GM18858 (cell line): ENCODE measurements around the gene RHOC.
"Not testable (repeated sequence)": the region's sequence is repeated elsewhere in the genome, so short reads cannot be mapped to it uniquely, and the experiment has no call there.

Source experiments
- ATAC-seq: cut with Tn5 transposase; IDR thresholded peaks from one replicate; pipeline ENCODE4 v1.9.1; 2021; ENCODE audit not compliant: unreplicated experiment

RHOC gene

DNA sequence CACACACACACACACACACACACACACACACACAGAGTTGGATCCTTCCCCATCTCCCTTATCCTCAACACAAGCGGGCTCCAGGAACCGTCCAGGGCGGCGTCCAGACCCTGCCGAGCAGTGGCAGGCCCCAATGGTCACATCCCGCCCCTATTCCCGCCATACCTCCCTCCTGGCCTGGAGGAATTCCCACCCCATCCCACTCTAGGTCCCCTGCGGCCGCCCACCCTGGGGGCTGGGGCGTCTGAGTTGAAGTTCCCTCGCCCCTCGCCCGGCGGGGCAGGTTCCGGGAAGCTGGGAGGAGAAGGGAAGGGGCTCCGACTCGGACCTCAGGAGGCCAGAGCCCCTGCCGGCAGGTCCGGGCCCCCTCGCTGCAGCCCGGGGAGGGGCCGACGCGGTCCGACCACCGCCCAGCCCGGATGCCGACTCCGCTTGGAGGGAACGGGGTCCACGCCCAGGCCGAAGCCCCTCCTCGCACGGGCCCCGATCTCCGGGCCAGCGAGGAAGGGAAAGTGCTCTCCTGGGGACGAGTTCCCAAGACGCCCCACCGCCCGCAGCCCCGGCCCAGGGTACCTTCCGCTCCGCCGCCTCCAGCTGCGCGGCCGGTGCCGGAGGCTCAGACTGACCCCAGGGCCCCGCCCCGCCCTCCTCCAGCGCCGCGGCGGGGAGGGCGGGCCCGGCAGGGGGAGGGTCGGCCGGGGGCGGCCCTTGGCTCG lies at the start of gene RHOC:
RHOC (minus strand) TSS at position 623 of the 716 bp plus-strand sequence. CDS start 3,328 bp downstream, outside the sequence.
- ATAC-seq = peak; percentile 40

DNA sequence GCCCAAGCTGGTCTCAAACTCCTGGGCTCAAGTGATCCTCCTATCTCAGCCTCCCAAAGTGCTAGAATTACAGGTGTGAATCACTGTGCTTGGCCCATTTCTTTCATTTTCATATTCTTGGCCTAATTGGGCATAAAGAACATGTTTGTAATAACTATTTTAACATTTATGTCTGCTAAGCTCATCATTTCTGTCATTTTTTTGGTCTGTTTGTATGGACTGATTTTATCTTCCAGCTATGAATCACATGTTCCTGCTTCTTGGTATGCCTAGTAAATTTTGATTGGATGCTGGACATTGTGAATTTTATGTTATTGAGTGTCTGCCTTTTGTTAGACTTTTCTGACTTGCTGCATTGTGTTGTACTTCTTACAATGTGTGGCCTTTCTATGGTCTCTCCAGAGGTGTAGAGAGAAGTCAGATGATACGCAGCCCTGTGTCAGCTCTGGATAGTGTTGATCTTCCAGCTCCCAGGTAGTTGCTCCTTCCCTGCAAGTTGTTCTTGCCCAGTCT lies 47.2 kb upstream of the RHOC start:
- no peak for ATAC-seq

DNA sequence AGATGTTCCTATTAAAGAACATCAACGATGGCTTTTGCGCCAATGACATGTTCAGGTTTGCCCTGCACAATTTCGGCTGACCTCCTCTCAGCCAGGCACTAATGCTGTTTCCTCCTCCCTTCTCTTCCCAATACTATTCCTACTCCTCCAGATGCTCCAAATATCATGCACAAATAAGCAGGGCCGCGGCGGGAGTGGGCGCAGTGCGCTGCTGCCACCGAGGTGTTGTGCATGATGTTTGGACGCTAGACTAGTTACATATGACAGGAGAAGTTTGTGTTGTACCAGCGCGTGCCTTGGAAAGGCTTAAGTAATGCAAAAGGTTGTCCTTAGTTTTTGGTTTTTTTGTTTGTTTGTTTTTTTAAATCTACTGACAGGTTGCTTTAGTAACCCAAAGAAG lies 41.5 kb upstream of the RHOC start:
- no peak for ATAC-seq

DNA sequence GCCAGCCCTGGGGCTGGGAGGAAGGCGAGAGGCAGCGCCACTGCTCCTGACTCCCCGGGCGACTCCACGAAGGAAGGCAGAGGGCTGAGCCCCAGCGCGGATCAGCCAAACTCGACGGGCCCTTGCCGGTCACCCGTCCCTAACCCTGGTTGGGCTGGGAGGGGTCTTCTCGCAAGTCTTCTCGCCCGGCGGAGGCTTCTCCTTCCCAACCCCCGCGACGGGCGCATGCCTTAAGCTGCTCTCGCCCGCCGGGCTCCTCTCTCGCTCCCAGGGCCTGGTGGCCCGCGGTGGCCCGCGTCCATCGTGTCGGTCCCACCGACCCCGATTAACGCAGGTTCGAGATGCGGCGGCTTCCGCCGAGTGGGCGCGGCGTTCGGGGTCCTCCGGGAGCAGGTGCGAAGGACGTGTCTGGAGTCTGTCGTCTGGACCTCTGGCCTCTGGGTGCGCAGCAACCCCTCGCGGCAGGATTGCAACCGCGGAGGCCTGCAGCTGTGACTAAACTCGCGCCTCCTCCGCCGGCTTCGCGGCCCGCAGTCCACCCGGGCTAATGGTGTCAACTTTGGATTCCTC lies 37.2 kb upstream of the RHOC start:
- no peak for ATAC-seq

DNA sequence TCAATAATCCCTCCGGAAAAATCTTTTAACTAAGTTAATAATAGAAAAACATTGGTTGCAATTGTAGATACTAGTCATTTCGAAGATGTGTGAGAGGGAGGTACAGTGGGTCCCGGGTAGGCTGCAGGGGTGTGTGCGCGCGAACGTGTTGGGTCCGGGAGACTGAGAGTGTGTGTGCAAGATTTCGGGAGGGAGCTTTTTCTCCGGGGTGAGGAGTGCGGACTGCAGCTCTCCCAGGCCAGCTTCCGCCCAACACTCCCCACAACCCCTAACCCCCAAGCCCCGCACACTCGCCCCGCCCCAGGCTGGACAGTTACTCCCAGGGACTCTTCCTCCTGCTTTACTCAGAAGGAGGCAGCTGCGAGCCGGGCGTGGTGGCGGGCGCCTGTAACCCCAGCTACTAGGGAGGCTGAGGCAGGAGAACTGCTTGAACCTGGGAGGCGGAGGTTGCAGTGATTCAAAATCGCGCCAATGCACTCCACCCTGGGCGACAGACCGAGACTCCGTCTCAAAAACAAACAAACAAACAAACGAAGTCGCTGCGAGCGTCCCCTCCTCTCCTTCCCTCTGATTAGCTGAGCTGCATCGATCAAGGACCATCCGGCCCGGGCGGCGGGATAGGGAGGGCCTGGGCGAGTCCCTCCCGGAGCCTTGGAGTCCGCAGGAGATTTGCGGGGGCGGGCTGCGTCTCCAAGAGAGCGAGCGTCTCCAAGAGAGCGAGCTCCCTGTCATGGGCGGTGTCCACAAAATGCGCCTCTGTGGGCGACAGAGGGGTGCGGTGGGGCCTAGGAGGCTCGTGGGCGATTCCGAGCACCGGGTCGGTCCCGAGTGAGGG lies 36.5 kb upstream of the RHOC start:
- ATAC-seq = no peak

DNA sequence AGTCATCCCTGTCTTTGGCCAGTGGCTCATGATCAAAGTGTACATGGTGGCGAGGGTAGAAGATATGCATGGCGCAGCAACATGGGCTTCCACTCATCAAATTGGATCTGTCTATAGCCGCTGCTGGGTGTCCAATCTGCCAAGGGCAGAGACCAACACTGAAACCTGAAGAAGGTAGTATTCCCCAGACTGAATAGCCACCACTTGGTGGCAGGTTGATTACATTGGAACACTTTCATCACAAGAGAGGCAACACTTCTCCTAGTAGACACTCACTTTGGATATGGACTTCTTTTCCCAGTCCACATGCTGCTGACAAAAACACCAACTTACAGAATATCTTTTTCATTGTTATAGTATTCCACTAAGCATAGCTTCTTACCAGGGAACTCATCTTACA lies 30.6 kb upstream of the RHOC start:
- no peak for ATAC-seq

DNA sequence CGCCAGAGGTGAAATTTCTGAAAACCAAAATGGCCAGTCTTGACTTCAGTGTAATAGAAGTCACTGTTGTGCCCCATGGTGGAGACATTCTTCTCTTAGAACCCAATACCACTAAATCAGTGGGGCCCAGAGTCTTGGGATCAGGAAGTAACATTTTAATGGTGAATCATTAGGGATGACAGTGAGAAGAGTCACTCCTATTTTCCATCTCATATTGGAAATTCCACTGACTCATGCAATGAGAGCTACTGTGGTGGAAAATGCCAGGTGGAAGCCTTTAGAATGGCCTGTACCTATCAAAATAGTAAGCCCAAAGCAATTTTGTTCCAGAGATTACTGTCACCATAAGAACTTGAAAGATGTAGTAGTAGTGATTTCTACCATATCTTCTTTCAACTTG lies 28.8 kb upstream of the RHOC start:
- no peak for ATAC-seq

DNA sequence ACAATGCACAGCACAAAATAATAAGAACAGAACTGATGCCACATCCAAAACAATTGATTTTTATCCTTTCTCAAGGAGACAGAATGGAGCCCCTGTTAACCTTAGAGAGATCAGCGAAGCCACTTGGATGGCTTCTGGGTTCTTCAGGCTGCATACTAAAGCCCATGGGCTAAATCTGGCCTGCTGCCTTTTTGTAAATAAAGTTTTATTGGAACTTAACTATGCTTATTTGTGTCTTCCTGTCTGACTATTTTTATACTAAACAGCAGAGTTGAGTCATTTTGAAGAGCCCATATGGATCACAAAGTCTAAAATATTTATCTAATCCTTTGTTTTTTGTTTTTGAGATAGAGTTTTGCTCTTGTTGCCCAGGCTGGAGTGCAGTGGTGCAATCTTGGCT lies 24.5 kb upstream of the RHOC start:
- ATAC-seq = no peak

DNA sequence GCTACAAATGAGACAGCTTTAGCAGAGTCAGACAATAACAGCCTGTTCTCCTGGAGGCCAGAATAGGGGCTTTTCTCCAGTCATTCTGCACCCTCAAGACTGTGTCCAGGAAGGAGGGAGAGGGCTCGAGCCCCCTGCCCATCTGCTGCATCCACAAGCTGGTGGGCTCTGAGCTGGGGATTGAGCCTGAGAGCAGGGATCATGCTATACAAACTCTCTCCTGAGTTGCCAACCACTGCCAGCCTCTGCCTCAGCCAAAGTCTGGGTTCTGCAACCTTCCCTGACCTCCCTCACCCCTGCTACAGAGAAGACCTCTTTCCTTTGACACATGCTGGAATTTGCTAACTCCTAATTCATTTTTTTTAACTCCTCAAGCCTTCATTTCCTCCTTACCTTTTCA lies 23.0 kb upstream of the RHOC start:
- no peak for ATAC-seq

DNA sequence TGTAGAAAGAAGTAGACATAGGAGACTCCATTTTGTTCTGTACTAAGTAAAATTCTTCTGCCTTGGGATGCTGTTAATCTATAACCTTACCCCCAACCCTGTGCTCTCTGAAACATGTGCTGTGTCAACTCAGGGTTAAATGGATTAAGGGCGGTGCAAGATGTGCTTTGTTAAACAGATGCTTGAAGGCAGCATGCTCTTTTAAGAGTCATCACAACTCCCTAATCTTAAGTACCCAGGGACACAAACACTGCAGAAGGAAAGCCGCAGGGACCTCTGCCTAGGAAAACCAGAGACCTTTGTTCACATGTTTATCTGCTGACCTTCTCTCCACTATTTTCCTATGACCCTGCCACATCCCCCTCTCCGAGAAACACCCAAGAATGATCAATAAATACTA lies 22.1 kb upstream of the RHOC start:
- ATAC-seq = not testable (repeated sequence)

DNA sequence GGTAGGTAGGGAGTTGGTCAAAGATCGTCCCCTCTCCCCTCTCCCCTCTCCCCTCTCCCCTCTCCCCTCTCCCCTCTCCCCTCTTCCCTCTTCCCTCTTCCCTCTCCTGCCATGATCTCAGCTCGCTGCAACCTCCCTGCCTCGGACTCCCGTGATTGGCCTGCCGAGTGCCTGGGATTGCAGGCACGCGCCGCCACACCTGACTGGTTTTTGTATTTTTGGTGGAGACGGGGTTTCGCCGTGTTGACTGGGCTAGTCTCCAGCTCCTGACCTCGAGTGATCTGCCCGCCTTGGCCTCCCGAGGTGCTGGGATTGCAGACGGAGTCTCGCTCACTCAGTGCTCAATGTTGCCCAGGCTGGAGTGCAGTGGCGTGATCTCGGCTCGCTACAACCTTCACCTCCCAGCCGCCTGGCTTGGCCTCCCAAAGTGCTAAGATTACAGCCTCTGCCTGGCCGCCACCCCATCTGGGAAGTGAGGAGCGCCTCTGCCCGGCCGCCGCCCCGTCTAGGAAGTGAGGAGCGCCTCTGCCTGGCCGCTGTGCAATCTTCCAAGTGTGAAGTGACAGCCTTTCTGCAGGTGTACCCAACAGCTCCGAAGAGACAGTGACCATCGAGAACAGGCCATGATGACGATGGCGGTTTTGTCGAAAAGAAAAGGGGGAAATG lies 21.5 kb upstream of the RHOC start:
- not testable (repeated sequence) for ATAC-seq

DNA sequence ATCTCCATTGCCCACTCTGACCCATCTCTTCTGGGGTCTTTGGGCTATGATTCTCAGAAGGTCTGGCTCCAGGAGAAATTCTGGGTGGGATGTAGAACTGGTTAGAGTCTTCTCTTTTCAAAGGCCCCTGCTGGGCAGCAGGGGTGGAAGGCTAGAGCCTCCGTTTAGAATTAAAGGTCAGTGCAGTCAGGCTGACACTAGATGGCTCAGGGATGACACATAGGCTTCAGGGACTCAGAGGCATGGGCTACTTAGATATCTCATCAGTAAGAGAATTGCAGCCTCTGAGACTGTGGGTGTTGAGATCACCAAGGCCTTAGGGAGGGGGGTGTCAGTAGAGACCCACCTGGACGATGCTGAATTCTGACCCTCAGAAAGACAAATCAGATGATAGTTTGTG lies 20.8 kb upstream of the RHOC start:
- ATAC-seq = no peak

DNA sequence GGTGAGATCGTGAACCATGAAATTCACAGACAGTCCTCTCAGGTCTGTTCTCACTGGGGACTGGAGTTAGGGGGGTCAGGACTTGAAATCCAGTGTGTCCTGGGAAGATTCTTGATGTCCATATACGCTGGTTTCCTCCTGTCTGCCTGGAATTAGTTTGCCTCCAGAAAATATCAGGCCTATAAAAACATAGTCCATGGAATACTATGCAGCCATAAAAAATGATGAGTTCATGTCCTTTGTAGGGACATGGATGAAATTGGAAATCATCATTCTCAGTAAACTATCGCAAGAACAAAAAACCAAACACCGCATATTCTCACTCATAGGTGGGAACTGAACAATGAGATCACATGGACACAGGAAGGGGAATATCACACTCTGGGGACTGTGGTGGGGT lies 17.3 kb upstream of the RHOC start:
- ATAC-seq = not testable (repeated sequence)

DNA sequence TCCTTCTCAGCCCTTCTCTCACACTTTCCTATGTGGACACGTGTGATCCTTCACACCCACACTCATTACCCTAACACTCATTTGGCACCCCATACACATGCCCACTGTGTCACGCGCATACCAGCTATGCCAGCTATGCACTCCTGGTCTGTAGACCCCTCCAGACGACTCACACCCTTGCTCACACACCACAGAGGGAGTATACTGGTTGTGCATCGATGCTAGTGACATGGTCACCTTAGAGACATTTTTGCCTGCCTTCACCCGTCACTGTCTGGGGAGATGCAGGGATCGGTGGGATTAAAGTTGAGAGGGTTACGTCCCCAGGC lies 16.5 kb upstream of the RHOC start:
- no peak for ATAC-seq

DNA sequence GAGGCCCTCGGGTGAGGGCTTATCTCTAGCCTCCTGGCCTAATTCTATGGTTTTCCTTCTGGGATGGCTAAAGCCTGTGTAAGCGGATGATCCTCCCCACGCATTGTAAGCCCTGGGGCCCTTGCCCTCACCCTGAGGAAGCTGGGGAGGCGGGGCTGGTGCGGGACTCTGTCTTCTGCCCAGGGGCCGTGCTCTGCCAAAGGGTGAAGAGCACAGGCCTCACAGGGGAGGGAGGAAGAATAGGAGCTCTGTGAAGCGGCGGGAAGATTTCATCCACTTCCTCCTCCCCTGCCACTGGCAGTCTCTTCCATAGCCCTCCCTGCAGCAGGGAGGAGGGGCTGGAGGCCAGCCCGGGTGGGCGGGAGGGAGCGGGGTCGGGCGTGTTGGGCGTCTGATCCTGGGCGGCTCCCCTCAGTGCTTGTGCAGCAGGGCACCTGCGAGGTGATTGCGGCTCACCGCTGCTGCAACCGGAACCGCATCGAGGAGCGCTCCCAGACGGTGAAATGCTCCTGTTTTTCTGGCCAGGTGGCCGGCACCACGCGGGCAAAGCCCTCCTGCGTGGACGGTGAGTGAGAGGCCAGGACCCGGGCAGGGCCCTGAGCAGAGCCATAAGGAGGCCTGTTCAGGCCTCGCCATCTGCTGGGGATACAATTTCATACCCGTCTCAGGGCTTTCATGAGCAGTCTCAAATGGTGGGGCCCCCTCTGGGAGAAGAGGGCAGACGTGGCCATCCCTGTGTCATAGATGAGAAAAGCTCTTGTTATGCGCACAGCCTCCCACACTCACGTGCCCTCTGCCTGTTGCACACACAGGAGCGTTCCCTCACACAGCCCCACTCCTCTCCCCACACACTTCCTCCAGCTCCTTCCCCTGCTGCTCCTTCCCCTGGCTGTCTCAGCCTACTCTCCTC lies 15.9 kb upstream of the RHOC start:
- no peak for ATAC-seq

DNA sequence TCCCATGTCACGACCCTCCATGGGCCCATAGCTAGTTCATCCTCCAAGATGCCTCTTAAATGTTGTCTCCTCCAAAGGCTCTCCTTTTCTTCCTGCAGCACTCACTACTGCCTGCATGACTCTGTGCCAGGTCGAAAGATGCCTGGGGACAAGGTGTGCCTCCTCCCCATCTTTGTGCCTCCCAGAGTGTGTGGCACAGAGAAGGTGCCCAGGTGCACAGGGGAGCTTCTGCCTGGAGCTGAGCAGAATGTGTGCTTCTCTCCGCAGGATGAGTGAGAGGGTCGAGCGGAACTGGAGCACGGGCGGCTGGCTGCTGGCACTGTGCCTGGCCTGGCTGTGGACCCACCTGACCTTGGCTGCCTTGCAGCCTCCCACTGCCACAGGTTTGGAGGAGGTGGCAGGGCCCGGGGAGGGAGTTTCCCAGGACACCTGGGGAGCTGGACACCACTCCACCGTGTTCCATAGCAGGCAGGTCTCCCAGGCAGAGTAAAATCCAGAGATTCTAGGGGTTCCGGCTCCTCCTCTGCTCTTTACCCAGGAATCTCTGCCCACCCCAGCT lies 15.1 kb upstream of the RHOC start:
- ATAC-seq = no peak

DNA sequence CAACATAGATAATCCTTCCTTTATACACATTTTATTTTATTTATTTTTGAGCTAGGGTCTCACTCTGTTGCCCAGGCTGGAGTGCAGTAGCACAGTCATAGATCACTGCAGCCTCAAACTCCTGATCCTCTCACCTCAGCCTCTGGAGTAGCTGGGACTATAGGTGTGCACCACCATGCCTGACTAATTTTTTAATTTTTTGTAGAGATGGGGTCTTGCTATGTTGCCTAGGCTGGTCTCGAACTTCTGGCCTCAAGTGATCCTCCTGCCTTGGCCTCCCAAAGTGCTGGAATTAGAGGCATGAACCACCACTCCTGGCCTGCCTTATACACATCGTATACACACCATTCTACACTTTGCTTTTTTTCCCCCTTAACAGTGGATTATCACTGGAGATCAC lies 14.4 kb upstream of the RHOC start:
- not testable (repeated sequence) for ATAC-seq

DNA sequence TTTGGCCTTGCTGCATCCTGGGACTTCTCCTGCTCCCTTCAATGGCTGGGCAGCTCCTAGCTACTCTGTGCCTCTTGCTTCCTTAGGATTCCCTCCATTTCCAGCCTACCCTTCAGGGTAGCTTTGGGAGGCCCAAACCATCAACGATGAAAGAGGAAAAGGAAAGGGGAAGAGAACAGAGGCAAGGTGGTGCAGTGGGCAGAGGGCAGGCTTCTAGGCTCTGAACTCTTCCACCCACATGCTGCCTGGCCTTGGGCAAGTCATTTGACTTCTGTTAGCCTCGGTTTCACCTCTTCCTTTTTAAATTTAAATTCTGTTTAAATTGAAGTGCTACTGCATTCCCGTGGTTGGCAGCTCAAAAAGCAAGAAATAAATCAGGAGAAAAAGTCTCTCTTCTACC lies 13.9 kb upstream of the RHOC start:
- no peak for ATAC-seq

DNA sequence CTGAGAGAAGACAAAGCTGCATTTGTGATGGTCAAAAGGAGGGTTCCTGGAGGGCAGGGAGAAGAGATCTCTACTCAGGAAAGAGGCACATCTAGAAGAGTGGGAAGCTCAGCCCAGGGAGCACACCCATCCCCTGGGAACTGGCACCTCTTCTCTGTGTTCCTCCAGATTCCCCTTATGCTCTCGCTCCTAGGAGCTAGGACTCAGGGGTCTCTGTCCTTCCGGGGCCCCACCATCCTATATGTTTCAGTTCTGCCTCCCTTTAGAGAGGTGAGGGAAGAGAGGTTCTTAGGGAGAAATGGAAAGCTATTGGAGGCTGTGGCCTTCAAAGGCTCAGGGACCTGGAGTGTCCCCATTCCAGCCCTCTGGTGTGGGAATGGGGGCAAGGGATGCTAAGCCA lies 12.8 kb upstream of the RHOC start:
- no peak for ATAC-seq
